Measurements from ENCODE around the gene CD151.

DNA sequence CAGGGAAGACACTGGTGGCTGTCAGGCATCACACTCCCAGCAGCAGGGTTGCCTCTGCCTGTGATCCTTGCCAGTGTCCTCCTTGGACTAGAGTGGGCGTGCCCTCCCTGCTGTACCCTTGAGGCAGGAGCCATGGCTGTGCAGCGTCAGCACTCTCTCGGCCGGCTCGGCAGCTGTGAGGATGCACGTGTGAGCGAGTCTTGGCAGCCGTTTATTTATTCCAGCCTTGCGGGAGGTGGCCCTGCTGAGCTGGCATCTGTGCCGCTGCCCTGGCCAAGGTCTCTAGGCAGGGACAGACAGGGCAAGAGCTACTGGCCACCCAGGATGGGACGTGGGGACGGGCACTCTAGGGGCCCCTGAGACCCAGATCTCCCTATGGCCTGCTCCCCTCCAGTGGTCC is 43.8 kb downstream of the CD151 start:
- peak; percentile 41; the same call in 1 of the 2 replicates for TF ChIP-seq POLR2AphosphoS5 (IDR thresholded peaks at IDR 0.05; ENCODE audit: borderline replicate concordance, low read depth, low read length)
- no peak for TF ChIP-seq EZH2 (IDR thresholded peaks at IDR 0.05)

Measured in SK-N-MC (cell line).